ENCODE data around the gene SPATA9. TPM values are rescaled to one million over a fixed set of nuclear protein-coding genes. Genes with fewer than 3 reads are reported as not detected.
A peak's percentile ranks its signal among the peaks of the same experiment; 100 is the strongest.

SPATA9 gene
- total and polyA plus RNA-seq, 2 of the 13 experiments (the other 11 are each of a cell fraction or from before 2014, with no cell fraction given), result not detected

DNA sequence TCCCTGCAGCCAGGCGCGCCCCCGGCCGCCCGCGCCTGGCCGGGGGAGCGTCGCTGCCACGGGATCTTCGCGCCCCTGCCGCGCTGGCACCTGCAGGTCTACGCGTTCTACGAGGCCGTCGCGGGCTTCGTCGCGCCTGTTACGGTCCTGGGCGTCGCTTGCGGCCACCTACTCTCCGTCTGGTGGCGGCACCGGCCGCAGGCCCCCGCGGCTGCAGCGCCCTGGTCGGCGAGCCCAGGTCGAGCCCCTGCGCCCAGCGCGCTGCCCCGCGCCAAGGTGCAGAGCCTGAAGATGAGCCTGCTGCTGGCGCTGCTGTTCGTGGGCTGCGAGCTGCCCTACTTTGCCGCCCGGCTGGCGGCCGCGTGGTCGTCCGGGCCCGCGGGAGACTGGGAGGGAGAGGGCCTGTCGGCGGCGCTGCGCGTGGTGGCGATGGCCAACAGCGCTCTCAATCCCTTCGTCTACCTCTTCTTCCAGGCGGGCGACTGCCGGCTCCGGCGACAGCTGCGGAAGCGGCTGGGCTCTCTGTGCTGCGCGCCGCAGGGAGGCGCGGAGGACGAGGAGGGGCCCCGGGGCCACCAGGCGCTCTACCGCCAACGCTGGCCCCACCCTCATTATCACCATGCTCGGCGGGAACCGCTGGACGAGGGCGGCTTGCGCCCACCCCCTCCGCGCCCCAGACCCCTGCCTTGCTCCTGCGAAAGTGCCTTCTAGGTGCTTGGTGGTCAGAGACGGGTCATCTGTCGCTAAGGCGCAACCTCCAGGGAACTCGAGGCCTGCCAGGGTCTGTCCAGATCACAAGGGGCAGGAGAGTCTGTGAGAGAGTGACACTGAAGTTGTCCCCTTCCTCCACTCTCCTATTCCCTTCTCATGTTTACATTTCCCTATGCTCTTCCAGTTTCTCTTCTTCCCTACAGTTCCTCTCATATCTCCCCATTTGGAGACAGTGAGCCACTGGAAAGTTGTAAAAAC lies 61.6 kb downstream of the SPATA9 start (continued):
- TF ChIP-seq, protein P1, sequence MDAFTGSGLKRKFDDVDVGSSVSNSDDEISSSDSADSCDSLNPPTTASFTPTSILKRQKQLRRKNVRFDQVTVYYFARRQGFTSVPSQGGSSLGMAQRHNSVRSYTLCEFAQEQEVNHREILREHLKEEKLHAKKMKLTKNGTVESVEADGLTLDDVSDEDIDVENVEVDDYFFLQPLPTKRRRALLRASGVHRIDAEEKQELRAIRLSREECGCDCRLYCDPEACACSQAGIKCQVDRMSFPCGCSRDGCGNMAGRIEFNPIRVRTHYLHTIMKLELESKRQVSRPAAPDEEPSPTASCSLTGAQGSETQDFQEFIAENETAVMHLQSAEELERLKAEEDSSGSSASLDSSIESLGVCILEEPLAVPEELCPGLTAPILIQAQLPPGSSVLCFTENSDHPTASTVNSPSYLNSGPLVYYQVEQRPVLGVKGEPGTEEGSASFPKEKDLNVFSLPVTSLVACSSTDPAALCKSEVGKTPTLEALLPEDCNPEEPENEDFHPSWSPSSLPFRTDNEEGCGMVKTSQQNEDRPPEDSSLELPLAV (CRISPR knock-in tag; conservative IDR thresholded peaks at IDR 0.05; ENCODE audit: low read depth), result no peak
- TF ChIP-seq DR1 (CRISPR knock-in tag; IDR thresholded peaks at IDR 0.05) (no peak), ATAD3A (CRISPR knock-in tag; IDR thresholded peaks at IDR 0.05) (no peak), BHLHE40 (IDR thresholded peaks at IDR 0.05; ENCODE audit: low read length) (no peak), SMARCC2 (IDR thresholded peaks at IDR 0.05) (no peak), NKX3-1 (CRISPR knock-in tag; IDR thresholded peaks at IDR 0.05) (0 out of 2 replicates have a peak, but pooled peaks have one; percentile 48), TBX2 (CRISPR knock-in tag; IDR thresholded peaks at IDR 0.05; ENCODE audit: borderline replicate concordance) (no peak; the same call in none of the 2 replicates), ARNTL (CRISPR knock-in tag; IDR thresholded peaks at IDR 0.05) (no peak), SAFB2 (CRISPR knock-in tag; IDR thresholded peaks at IDR 0.05; ENCODE audit: borderline replicate concordance, low read depth) (peak; percentile 81; the same call in 1 of the 2 replicates), RFX5 (IDR thresholded peaks at IDR 0.05; ENCODE audit: low read depth, low read length) (peak; percentile 95), SRSF4 (IDR thresholded peaks at IDR 0.05; ENCODE audit: low read depth, low read length, poor library complexity, severe bottlenecking) (no peak), ZNF451 (CRISPR knock-in tag; IDR thresholded peaks at IDR 0.05) (peak; percentile 77), ZNF20 (CRISPR knock-in tag; IDR thresholded peaks at IDR 0.05) (no peak), ZNF224 (CRISPR knock-in tag; IDR thresholded peaks at IDR 0.05) (no peak), ZBTB38 (CRISPR knock-in tag; IDR thresholded peaks at IDR 0.05) (0 out of 2 replicates have a peak, but pooled peaks have one; percentile 37), HOXA3 (CRISPR knock-in tag; IDR thresholded peaks at IDR 0.05) (peak; percentile 11; the same call in 1 of the 2 replicates), ZNF530 (CRISPR knock-in tag; IDR thresholded peaks at IDR 0.05; ENCODE audit: low read depth) (no peak), ZNF33A (CRISPR knock-in tag; IDR thresholded peaks at IDR 0.05; ENCODE audit: borderline replicate concordance) (no peak), HDAC2 (CRISPR knock-in tag; IDR thresholded peaks at IDR 0.05) (no peak), RELA (CRISPR knock-in tag; IDR thresholded peaks at IDR 0.05) (no peak), ZKSCAN8 (CRISPR knock-in tag; IDR thresholded peaks at IDR 0.05; ENCODE audit: borderline replicate concordance) (no peak)
- TF ChIP-seq, protein P2, sequence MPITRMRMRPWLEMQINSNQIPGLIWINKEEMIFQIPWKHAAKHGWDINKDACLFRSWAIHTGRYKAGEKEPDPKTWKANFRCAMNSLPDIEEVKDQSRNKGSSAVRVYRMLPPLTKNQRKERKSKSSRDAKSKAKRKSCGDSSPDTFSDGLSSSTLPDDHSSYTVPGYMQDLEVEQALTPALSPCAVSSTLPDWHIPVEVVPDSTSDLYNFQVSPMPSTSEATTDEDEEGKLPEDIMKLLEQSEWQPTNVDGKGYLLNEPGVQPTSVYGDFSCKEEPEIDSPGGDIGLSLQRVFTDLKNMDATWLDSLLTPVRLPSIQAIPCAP (CRISPR knock-in tag; IDR thresholded peaks at IDR 0.05; ENCODE audit: low read depth), result no peak
- TF ChIP-seq, protein P3, sequence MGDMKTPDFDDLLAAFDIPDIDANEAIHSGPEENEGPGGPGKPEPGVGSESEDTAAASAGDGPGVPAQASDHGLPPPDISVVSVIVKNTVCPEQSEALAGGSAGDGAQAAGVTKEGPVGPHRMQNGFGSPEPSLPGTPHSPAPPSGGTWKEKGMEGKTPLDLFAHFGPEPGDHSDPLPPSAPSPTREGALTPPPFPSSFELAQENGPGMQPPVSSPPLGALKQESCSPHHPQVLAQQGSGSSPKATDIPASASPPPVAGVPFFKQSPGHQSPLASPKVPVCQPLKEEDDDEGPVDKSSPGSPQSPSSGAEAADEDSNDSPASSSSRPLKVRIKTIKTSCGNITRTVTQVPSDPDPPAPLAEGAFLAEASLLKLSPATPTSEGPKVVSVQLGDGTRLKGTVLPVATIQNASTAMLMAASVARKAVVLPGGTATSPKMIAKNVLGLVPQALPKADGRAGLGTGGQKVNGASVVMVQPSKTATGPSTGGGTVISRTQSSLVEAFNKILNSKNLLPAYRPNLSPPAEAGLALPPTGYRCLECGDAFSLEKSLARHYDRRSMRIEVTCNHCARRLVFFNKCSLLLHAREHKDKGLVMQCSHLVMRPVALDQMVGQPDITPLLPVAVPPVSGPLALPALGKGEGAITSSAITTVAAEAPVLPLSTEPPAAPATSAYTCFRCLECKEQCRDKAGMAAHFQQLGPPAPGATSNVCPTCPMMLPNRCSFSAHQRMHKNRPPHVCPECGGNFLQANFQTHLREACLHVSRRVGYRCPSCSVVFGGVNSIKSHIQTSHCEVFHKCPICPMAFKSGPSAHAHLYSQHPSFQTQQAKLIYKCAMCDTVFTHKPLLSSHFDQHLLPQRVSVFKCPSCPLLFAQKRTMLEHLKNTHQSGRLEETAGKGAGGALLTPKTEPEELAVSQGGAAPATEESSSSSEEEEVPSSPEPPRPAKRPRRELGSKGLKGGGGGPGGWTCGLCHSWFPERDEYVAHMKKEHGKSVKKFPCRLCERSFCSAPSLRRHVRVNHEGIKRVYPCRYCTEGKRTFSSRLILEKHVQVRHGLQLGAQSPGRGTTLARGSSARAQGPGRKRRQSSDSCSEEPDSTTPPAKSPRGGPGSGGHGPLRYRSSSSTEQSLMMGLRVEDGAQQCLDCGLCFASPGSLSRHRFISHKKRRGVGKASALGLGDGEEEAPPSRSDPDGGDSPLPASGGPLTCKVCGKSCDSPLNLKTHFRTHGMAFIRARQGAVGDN (CRISPR knock-in tag; IDR thresholded peaks at IDR 0.05), result peak; percentile 92
